HEK293 (cell line): ENCODE results near the gene HES3.

Experiments
- CTCF ChIA-PET: fragments of 350-600 bp; formaldehyde crosslinking; extraction: SDS; loops from one replicate; lab custom pipeline; 2021; ENCODE audit warnings: antibody characterized with exemption; lab: Yijun Ruan, JAX
- POLR2A ChIA-PET: fragments of 300-600 bp; formaldehyde crosslinking; extraction: SDS; loops from one replicate; lab custom pipeline; 2020; ENCODE audit warnings: antibody characterized with exemption, inconsistent platforms; lab: Yijun Ruan, JAX
- H3K27ac ChIP-seq: fragments of 200-500 bp; sonication (Bioruptor generic); 2 replicates; pipeline ENCODE4 v1.5.1; 2014; ENCODE audit warnings: low read depth, low read length, control low read depth, inconsistent platforms; ENCODE audit errors: extremely low read depth
- H3K36me3 ChIP-seq, 2 experiments: fragments of 200-500 bp in 1 of 2; sonication (Bioruptor generic) in 1 of 2; 1 replicate in 1 of 2; 2 replicates in 1 of 2; pipeline ENCODE4 v1.5.1; 2014 to 2017; ENCODE audit warnings: inconsistent platforms in 2 of 2, low read length in 2 of 2; ENCODE audit not compliant: control insufficient read depth in 2 of 2, insufficient read depth in 1 of 2
- H3K4me1 ChIP-seq: fragments of 200-500 bp; sonication (Bioruptor generic); 2 replicates; pipeline ENCODE4 v1.5.1; 2014; ENCODE audit warnings: mild to moderate bottlenecking, low read length, inconsistent platforms; ENCODE audit not compliant: control insufficient read depth, insufficient read depth
- H3K4me3 ChIP-seq: 2 replicates; pipeline ENCODE4 v1.5.1; 2011; ENCODE audit warnings: low read depth, mild to moderate bottlenecking, control low read depth, low read length, moderate library complexity
- H3K9me3 ChIP-seq: fragments of 200-500 bp; sonication (Bioruptor generic); 2 replicates; pipeline ENCODE4 v1.5.1; 2014; ENCODE audit warnings: low read depth, low read length, inconsistent platforms; ENCODE audit not compliant: control insufficient read depth, insufficient read depth
- HIC1 ChIP-seq: fragments of 450-650 bp; formaldehyde crosslinking; IDR thresholded peaks from 2 replicates; pipeline ENCODE4 v1.5.1; 2016; ENCODE audit warnings: missing biosample characterization, missing genetic modification characterization
- IKZF3 ChIP-seq: fragments of 450-650 bp; IDR thresholded peaks from 2 replicates; pipeline ENCODE4 v1.5.0; 2018; ENCODE audit warnings: missing biosample characterization, mild to moderate bottlenecking, missing genetic modification characterization, moderate library complexity
- SP3 ChIP-seq: fragments of 450-650 bp; formaldehyde crosslinking; IDR thresholded peaks from 2 replicates; pipeline ENCODE4 v1.5.1; 2016; ENCODE audit warnings: missing biosample characterization, missing genetic modification characterization
- YY1 ChIP-seq: fragments of 450-650 bp; formaldehyde crosslinking; IDR thresholded peaks from 2 replicates; pipeline ENCODE4 v1.5.1; 2018; ENCODE audit warnings: missing biosample characterization, missing genetic modification characterization
- ZNF112 ChIP-seq: fragments of 450-650 bp; formaldehyde crosslinking; IDR thresholded peaks from 2 replicates; pipeline ENCODE4 v1.5.0; 2017; ENCODE audit warnings: missing biosample characterization, missing genetic modification characterization
- ZNF140 ChIP-seq: fragments of 450-650 bp; formaldehyde crosslinking; IDR thresholded peaks from 2 replicates; pipeline ENCODE4 v1.5.1; 2016; ENCODE audit warnings: missing biosample characterization, missing genetic modification characterization
- ZNF148 ChIP-seq: fragments of 450-650 bp; formaldehyde crosslinking; IDR thresholded peaks from 2 replicates; pipeline ENCODE4 v1.5.0; 2017; ENCODE audit warnings: missing biosample characterization, missing genetic modification characterization, borderline replicate concordance
- ZNF292 ChIP-seq: fragments of 450-650 bp; formaldehyde crosslinking; IDR thresholded peaks from 2 replicates; pipeline ENCODE4 v1.5.1; 2016; ENCODE audit warnings: low read depth, missing biosample characterization, missing genetic modification characterization, borderline replicate concordance
- ZNF350 ChIP-seq: fragments of 450-650 bp; formaldehyde crosslinking; IDR thresholded peaks from 2 replicates; pipeline ENCODE4 v1.5.0; 2017; ENCODE audit warnings: missing biosample characterization, mild to moderate bottlenecking, missing genetic modification characterization
- ZNF366 ChIP-seq: fragments of 450-650 bp; formaldehyde crosslinking; conservative IDR thresholded peaks from 2 replicates; pipeline ENCODE4 v1.5.1; 2016; ENCODE audit warnings: missing biosample characterization, missing genetic modification characterization
- ZNF501 ChIP-seq: fragments of 450-650 bp; formaldehyde crosslinking; IDR thresholded peaks from 2 replicates; pipeline ENCODE4 v1.5.1; 2016; ENCODE audit warnings: missing biosample characterization, missing genetic modification characterization
- ZNF521 ChIP-seq: fragments of 450-650 bp; formaldehyde crosslinking; IDR thresholded peaks from 2 replicates; pipeline ENCODE4 v1.5.1; 2017; ENCODE audit warnings: missing biosample characterization, mild to moderate bottlenecking, missing genetic modification characterization
- ZNF600 ChIP-seq: fragments of 450-650 bp; formaldehyde crosslinking; IDR thresholded peaks from 2 replicates; pipeline ENCODE4 v1.5.1; 2016; ENCODE audit warnings: missing biosample characterization, missing genetic modification characterization
- ZNF707 ChIP-seq: fragments of 450-650 bp; formaldehyde crosslinking; IDR thresholded peaks from 2 replicates; pipeline ENCODE4 v1.5.1; 2016; ENCODE audit warnings: missing biosample characterization, missing genetic modification characterization
- TF ChIP-seq, protein P1 (sequence below): fragments of 450-650 bp; formaldehyde crosslinking; IDR thresholded peaks from 2 replicates; pipeline ENCODE4 v1.5.1; 2016; ENCODE audit warnings: missing biosample characterization, missing genetic modification characterization
- TF ChIP-seq, protein P2 (sequence below): fragments of 450-650 bp; formaldehyde crosslinking; IDR thresholded peaks from 2 replicates; pipeline ENCODE4 v1.5.1; 2016; ENCODE audit warnings: missing biosample characterization, missing genetic modification characterization
- TF ChIP-seq, protein P3 (sequence below): fragments of 450-650 bp; formaldehyde crosslinking; IDR thresholded peaks from 2 replicates; pipeline ENCODE4 v1.5.1; 2016; ENCODE audit warnings: missing biosample characterization, missing genetic modification characterization

The HES3 gene

DNA sequence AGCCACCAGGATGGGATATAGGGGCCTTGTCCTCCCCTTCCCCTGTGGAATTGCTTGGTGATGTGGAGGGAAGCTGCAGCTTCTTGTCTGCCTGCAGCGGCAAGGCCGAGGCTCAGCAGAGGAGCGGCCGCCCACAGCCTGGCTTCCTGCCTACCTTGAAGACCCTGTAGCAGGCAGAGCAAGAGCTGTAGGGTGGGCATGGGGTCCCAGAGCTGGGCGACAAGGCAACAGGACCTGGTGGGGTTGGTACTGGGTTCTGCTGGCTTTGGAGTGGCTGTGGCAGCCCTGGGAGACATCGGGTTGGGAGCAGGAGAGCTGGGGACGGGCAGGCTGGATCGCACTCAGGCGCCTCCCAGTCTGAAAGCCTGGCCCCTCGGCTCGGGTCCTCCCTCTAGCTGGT, 22.7 kb downstream of the HES3 start:
- ChIA-PET CTCF (interaction anchor here (0.6 to 1.5 kb wide), 3 partner anchors 8 to 220 kb away, joined by 3 to 8 read pairs (median 5); no protein-coding TSS in a partner anchor), POLR2A (no interaction called here)
- no peak overlapping the region for H3K4me3 ChIP-seq

GRCh38 chr1:6267686-6268322, 23.8 kb downstream of the HES3 start:
- no peak for TF ChIP-seq ZNF140
- TF ChIP-seq ZNF501 = no peak
- TF ChIP-seq ZNF366 (tag by site-specific recombination) = no peak
- TF ChIP-seq ZNF521 (tag by site-specific recombination) = no peak
- TF ChIP-seq ZNF148 (tag by site-specific recombination) = no peak
- no peak for TF ChIP-seq ZNF707 (tag by site-specific recombination)
- no peak for TF ChIP-seq ZNF112 (tag by site-specific recombination)
- TF ChIP-seq HIC1 (tag by site-specific recombination) = no peak
- no peak for TF ChIP-seq ZNF600 (tag by site-specific recombination)
- TF ChIP-seq SP3 (tag by site-specific recombination) = no peak
- Histone ChIP-seq H3K4me1 (peaks cover 28% of the 10 kb centered on the region), H3K27ac (no peak overlapping the region), H3K36me3 (peaks cover 0 to 16% of the 10 kb centered on the region in 2 experiments; a peak in 1 of 3 replicates), H3K9me3 (no peaks in the 10 kb centered on the region), H3K4me3 (no peak overlapping the region)
- ChIA-PET POLR2A (no interaction called here), CTCF (interaction anchor here (0.6 to 1.0 kb wide), 4 partner anchors 9 to 76 kb away, joined by 3 to 5 read pairs (median 3); no protein-coding TSS in a partner anchor)

More for the DNA sequence above, 22.7 kb downstream of the HES3 start:
- no peak overlapping the region for H3K27ac ChIP-seq
- H3K36me3 ChIP-seq = peaks cover 0 to 16% of the 10 kb centered on the region in 2 experiments; a peak in 1 of 3 replicates
- TF ChIP-seq YY1 (tag by site-specific recombination) = no peak
- TF ChIP-seq, protein P1, sequence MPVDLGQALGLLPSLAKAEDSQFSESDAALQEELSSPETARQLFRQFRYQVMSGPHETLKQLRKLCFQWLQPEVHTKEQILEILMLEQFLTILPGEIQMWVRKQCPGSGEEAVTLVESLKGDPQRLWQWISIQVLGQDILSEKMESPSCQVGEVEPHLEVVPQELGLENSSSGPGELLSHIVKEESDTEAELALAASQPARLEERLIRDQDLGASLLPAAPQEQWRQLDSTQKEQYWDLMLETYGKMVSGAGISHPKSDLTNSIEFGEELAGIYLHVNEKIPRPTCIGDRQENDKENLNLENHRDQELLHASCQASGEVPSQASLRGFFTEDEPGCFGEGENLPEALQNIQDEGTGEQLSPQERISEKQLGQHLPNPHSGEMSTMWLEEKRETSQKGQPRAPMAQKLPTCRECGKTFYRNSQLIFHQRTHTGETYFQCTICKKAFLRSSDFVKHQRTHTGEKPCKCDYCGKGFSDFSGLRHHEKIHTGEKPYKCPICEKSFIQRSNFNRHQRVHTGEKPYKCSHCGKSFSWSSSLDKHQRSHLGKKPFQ (tag by site-specific recombination) = no peak
- TF ChIP-seq ZNF707 (tag by site-specific recombination) = no peak
- no peak for TF ChIP-seq IKZF3 (tag by site-specific recombination)
- TF ChIP-seq ZNF350 (tag by site-specific recombination) = no peak
- TF ChIP-seq, protein P2, sequence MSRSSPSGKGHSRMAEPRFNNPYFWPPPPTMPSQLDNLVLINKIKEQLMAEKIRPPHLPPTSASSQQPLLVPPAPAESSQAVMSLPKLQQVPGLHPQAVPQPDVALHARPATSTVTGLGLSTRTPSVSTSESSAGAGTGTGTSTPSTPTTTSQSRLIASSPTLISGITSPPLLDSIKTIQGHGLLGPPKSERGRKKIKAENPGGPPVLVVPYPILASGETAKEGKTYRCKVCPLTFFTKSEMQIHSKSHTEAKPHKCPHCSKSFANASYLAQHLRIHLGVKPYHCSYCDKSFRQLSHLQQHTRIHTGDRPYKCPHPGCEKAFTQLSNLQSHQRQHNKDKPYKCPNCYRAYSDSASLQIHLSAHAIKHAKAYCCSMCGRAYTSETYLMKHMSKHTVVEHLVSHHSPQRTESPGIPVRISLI = no peak
- TF ChIP-seq ZNF292 (tag by site-specific recombination) = no peak
- TF ChIP-seq, protein P3, sequence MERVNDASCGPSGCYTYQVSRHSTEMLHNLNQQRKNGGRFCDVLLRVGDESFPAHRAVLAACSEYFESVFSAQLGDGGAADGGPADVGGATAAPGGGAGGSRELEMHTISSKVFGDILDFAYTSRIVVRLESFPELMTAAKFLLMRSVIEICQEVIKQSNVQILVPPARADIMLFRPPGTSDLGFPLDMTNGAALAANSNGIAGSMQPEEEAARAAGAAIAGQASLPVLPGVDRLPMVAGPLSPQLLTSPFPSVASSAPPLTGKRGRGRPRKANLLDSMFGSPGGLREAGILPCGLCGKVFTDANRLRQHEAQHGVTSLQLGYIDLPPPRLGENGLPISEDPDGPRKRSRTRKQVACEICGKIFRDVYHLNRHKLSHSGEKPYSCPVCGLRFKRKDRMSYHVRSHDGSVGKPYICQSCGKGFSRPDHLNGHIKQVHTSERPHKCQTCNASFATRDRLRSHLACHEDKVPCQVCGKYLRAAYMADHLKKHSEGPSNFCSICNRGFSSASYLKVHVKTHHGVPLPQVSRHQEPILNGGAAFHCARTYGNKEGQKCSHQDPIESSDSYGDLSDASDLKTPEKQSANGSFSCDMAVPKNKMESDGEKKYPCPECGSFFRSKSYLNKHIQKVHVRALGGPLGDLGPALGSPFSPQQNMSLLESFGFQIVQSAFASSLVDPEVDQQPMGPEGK = no peak
- TF ChIP-seq, all 188 proteins: peak for 0
- Histone ChIP-seq H3K9me3 (no peaks in the 10 kb centered on the region), H3K4me1 (peaks cover 19% of the 10 kb centered on the region)
